TTC549 (cell line): ENCODE data around the gene INSYN1.
"Not testable (repeated sequence)": the region's sequence is repeated elsewhere in the genome, so short reads cannot be mapped to it uniquely, and the experiment has no call there.

Experiments
- FAIRE-seq: peaks from 2 replicates; lab custom pipeline; 2012; peaks lifted over from hg19 to GRCh38; lab: Jason Lieb, UNC

Gene INSYN1

GRCh38 chr15:73749533-73749932 is 3.6 kb downstream of the INSYN1 start:
- FAIRE-seq: no peak

GRCh38 chr15:73748730-73749129 is 4.4 kb downstream of the INSYN1 start:
- FAIRE-seq: no peak

- no peak for FAIRE-seq
Observed at GRCh38 chr15:73747847-73748590, 5.1 kb downstream of the INSYN1 start.

- FAIRE-seq: no peak
Observed at GRCh38 chr15:73746883-73747282, 6.3 kb downstream of the INSYN1 start.

GRCh38 chr15:73746261-73746660 is 6.9 kb downstream of the INSYN1 start:
- no peak for FAIRE-seq

GRCh38 chr15:73745073-73745472 is 8.1 kb downstream of the INSYN1 start:
- FAIRE-seq: no peak

GRCh38 chr15:73744293-73744692 is 8.9 kb downstream of the INSYN1 start:
- FAIRE-seq: no peak

- FAIRE-seq: no peak
Observed at GRCh38 chr15:73741321-73741836, 11.8 kb downstream of the INSYN1 start.

GRCh38 chr15:73740152-73741048 is 12.8 kb downstream of the INSYN1 start:
- no peak for FAIRE-seq

- FAIRE-seq: no peak
Observed at GRCh38 chr15:73737535-73737934, 15.6 kb downstream of the INSYN1 start.

GRCh38 chr15:73732930-73733329 is 20.2 kb downstream of the INSYN1 start:
- no peak for FAIRE-seq

GRCh38 chr15:73732051-73732450 is 21.1 kb downstream of the INSYN1 start:
- not testable (repeated sequence) for FAIRE-seq

GRCh38 chr15:73727330-73727976 is 25.7 kb downstream of the INSYN1 start:
- no peak for FAIRE-seq

GRCh38 chr15:73724212-73724611 is 28.9 kb downstream of the INSYN1 start:
- FAIRE-seq: no peak

- no peak for FAIRE-seq
Observed at GRCh38 chr15:73723191-73723590, 30.0 kb downstream of the INSYN1 start.

- FAIRE-seq: no peak
Observed at GRCh38 chr15:73722425-73722824, 30.7 kb downstream of the INSYN1 start.

- FAIRE-seq: no peak
Observed at GRCh38 chr15:73718694-73719093, 34.5 kb downstream of the INSYN1 start.

- no peak for FAIRE-seq
Observed at GRCh38 chr15:73717802-73718201, 35.3 kb downstream of the INSYN1 start.

- FAIRE-seq: no peak
Observed at GRCh38 chr15:73717206-73717605, 35.9 kb downstream of the INSYN1 start.

- FAIRE-seq: no peak
Observed at GRCh38 chr15:73716417-73716816, 36.7 kb downstream of the INSYN1 start.

- no peak for FAIRE-seq
Observed at GRCh38 chr15:73715417-73715816, 37.7 kb downstream of the INSYN1 start.

- no peak for FAIRE-seq
Observed at GRCh38 chr15:73714695-73715301, 38.4 kb downstream of the INSYN1 start.
